Uterus (tissue), 4 donors: ENCODE data around the gene HPCA. TPM values are rescaled to one million over a fixed set of nuclear protein-coding genes. Genes with fewer than 3 reads are reported as not detected.
A peak's percentile ranks its signal among the peaks of the same experiment; 100 is the strongest.

Experiments used
- DNase-seq, 2 donors: peaks; one replicate each; pipeline ENCODE4 v3.0.0-alpha.2; 2019 to 2020
- H3K27ac ChIP-seq, 2 donors: fragments of 200-600 bp; sonication (generic); 1 replicate in 1 of 2; 2 replicates in 1 of 2; pipeline ENCODE4 v1.5.1; 2016 to 2018
- H3K27me3 ChIP-seq, 2 donors: fragments of 200-600 bp; sonication (generic); one replicate each; pipeline ENCODE4 v1.5.1; 2018 to 2019; ENCODE audit warnings: control low read depth in 1 of 2
- H3K36me3 ChIP-seq, 2 donors: fragments of 200-600 bp; sonication (generic); one replicate each; pipeline ENCODE4 v1.5.1; 2019; ENCODE audit warnings: control low read depth in 1 of 2
- H3K4me1 ChIP-seq, 2 donors: fragments of 200-600 bp; sonication (generic); one replicate each; pipeline ENCODE4 v1.5.1; 2018 to 2019; ENCODE audit warnings: control low read depth in 1 of 2
- H3K4me3 ChIP-seq, 2 donors: fragments of 200-600 bp; sonication (generic); 1 replicate in 1 of 2; 2 replicates in 1 of 2; pipeline ENCODE4 v1.5.1; 2018 to 2019; ENCODE audit warnings: mild to moderate bottlenecking in 1 of 2
- H3K9me3 ChIP-seq, 2 donors: fragments of 200-600 bp; sonication (generic); one replicate each; pipeline ENCODE4 v1.5.1; 2019; ENCODE audit warnings: control low read depth in 1 of 2
- CTCF ChIP-seq, 4 experiments: fragments of 200-600 bp in 2 of 4; fragments of 450-650 bp in 2 of 4; sonication (generic) in 2 of 4; IDR thresholded peaks; one replicate each; pipeline ENCODE4 v1.5.1; 2016 to 2019; ENCODE audit warnings: antibody characterized with exemption in 4 of 4, mild to moderate bottlenecking in 2 of 4, moderate library complexity in 1 of 4
- POLR2A ChIP-seq, 2 donors: fragments of 450-650 bp; IDR thresholded peaks; one replicate each; pipeline ENCODE4 v1.6.1; 2016; ENCODE audit warnings: antibody characterized with exemption in 2 of 2, mild to moderate bottlenecking in 1 of 2, moderate library complexity in 1 of 2
- intact Hi-C: fragments of 100-400 bp; cut with DNase I; formaldehyde crosslinking; loops from one replicate; pipeline ENCODE4 v1.15.1; 2023; ENCODE audit warnings: low total_unique reads
- total RNA-seq, 4 donors: library from RNA; depleted of rRNA in 3 of 4; stranded (reverse); fragments of >200 nt in 3 of 4; gene quantifications; one replicate each; pipeline versions ENCODE4 v1.1.0 to v1.2.4, GENCODE V29; 2014 to 2023
- donor health status: DM: yes; HTN: yes; CAD: no.

The HPCA gene
- total RNA-seq, 4 donors from 2014 or later = 0.76 to 0.79 TPM; not detected in 2

GRCh38 chr1:32872192-32872460, 14.2 kb upstream of the HPCA start:
- TF ChIP-seq CTCF (IDR thresholded peaks at IDR 0.05) = no peak
- no peak for TF ChIP-seq POLR2A (IDR thresholded peaks at IDR 0.05)
- Histone ChIP-seq H3K9me3 (no peaks in the 10 kb centered on the region), H3K4me1 (no peaks in the 10 kb centered on the region), H3K27me3 (no peaks in the 10 kb centered on the region), H3K36me3 (no peaks in the 10 kb centered on the region), H3K4me3 (no peak overlapping the region), H3K27ac (peak overlapping the region in 1 of 2 donors; percentile 24)
- intact Hi-C loops = no loop called here
- no peak for DNase-seq

- H3K27me3 ChIP-seq = no peaks in the 10 kb centered on the region
- TF ChIP-seq POLR2A (IDR thresholded peaks at IDR 0.05) (no peak), CTCF (IDR thresholded peaks at IDR 0.05) (no peak)
- H3K9me3 ChIP-seq = no peaks in the 10 kb centered on the region
- no peak overlapping the region for H3K4me3 ChIP-seq
- H3K36me3 ChIP-seq = no peaks in the 10 kb centered on the region
- no peaks in the 10 kb centered on the region for H3K4me1 ChIP-seq
- no peak overlapping the region for H3K27ac ChIP-seq
- intact Hi-C loops = no loop called here
- DNase-seq = no peak
These were observed 12.8 kb upstream of the HPCA start for GRCh38 chr1:32873484-32873883.

GRCh38 chr1:32874860-32875752, 11.2 kb upstream of the HPCA start:
- TF ChIP-seq POLR2A (IDR thresholded peaks at IDR 0.05) (no peak), CTCF (IDR thresholded peaks at IDR 0.05) (no peak)
- Histone ChIP-seq H3K36me3 (no peaks in the 10 kb centered on the region), H3K4me3 (no peak overlapping the region), H3K27ac (no peak overlapping the region), H3K4me1 (no peaks in the 10 kb centered on the region), H3K9me3 (no peaks in the 10 kb centered on the region), H3K27me3 (no peaks in the 10 kb centered on the region)
- intact Hi-C loops = no loop called here
- no peak for DNase-seq

- no peak overlapping the region for H3K4me3 ChIP-seq
- H3K27ac ChIP-seq = no peak overlapping the region
- H3K36me3 ChIP-seq = no peaks in the 10 kb centered on the region
- intact Hi-C loops = no loop called here
- H3K9me3 ChIP-seq = no peaks in the 10 kb centered on the region
- H3K27me3 ChIP-seq = no peaks in the 10 kb centered on the region
- H3K4me1 ChIP-seq = no peaks in the 10 kb centered on the region
- DNase-seq = no peak
- peak; percentile 37 to 63 (median 48) for TF ChIP-seq CTCF (IDR thresholded peaks at IDR 0.05)
- no peak for TF ChIP-seq POLR2A (IDR thresholded peaks at IDR 0.05)
These were observed 9.7 kb upstream of the HPCA start for GRCh38 chr1:32876341-32877210.
